Stimulated activated CD8-positive, alpha-beta memory T cell treated with anti-CD3 and anti-CD28 coated beads, Interleukin-2, amount 100 ng/mL, for 48 hours (primary cell): ENCODE measurements around the gene ZNRF2.

Experiments used
- DNase-seq, 2 donors: peaks; one replicate each; pipeline ENCODE4 v3.0.0-alpha.2; 2020; ENCODE audit warnings: low read depth in 2 of 2

Gene ZNRF2

DNA sequence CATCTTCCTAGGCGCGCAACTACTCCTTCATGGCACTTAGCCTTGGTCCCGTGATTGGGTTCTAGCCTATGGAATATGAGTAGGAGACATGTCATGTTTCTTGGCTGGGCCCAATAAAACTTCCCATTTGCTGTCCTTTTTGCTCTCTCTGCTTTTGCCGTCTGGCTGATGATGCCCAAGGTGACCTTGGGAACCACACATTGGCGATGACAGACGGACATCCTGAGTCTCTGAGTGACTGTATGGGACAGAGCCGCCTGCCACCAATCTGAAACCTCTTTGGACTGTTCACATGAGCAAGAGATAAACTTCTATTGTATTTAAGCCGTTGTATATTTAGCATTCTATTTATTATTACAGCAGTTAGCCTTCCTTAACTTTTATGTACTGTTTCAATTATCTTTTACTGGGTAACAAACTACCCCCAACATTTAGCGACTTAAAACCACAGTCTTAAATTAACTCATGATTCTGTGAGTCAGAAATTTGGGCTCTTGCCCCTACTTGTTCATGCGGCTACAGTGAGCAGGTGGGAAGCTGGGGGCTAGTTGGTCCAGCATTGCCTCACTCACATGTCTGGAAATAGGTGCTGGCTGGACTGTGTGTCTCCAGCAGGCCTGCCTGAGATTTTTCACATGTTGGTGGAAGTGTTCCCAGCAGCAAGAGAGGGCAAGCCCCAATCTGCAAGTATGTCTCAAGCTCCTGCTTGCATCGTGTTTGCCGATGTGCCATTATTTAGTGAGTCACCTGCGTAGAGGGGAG is 122.4 kb downstream of the ZNRF2 start:
- DNase-seq, result no peak

DNA sequence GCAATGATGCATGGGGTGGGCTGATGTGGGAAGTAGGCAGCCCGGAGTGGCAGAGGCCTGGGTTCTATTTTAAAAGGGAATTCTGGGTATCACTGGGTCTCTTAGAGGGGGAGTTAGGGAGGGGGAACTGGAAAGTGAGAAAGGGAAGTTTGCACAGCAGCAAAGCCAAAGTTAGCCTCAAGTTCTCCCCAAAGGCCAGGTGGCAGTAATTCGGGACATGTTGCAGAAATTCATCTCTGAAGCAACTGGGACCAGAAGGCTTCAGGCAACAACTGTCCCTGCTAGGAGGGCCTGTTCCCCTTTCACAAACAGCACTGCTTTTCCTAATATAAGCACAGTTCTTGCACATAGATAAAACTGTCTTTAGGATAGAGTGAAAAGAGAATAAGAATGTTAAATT is 126.8 kb downstream of the ZNRF2 start:
- DNase-seq, result no peak

DNA sequence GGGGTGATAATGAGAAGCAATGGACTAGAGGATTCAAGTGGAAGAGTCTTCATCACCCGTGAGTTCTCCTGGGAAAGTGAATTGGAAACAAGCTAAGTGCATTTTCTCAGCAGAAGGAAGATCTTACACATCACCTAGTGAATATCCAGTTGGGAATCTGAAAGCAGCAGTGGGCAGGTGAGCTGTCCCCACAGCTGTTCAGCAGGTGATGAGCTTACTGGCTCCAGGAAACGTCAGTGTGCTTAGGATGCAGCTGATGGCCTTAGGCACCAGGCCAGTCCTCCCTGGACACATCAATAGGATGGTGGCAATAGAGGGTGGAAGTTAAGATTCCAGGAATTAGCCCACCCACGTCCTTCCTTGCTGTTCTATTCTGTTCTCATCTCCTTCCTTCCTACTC is 127.5 kb downstream of the ZNRF2 start:
- DNase-seq, result no peak

DNA sequence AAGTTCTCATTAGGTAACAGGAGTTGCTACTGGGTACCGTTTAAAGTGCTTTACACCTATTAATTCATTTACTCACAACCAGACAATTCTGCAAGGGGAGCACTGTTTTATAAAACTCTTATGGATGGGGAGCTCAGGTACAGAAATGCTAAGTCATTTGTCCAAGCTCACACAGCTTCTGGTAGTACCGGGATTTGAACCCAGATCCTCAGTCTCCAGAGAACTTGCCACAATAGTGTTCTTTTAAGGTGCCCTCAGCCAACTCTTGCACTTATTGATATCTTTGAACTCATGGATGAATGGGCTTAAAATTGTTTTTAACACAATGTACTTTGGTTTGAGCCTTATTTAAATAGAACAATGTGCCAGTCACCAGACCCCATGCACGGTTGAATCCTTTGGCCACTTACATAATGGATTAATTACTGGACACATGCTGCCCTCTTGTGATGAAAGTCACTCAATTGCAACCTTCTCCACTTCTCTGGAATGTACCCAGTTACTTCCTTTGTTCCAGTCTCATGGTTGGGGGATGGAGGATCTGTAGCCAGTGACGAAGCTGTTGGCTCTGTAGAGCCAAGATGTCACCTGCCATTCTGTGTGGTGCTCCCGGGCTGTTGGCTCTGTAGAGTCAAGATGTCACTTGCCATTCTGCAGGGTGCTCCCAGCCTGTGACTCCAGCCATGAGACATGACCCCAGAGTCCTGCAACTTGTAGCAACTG is 128.5 kb downstream of the ZNRF2 start:
- DNase-seq, result no peak

DNA sequence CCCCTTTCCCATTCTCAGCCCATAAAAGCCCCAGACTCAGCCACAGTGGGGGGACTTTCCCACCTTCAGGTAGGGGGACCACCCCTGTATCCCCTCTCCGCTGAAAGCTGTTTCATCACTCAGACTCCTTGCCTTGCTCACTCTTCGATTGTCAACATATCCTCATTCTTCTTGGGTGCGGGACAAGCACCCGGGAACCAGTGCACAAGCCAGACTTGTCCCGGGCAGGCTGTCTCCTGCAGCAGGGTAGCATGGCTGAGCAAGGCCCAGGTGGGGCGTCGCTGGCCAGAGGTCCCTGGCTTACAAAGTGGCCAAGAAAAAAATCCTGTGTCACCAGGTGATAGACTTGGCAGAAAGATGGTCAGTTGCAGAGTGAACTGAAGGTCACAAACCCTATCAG is 129.5 kb downstream of the ZNRF2 start:
- DNase-seq, result no peak
